Frontal cortex (tissue), 4 donors: ENCODE measurements around the gene EMILIN1. TPM values are rescaled to one million over a fixed set of nuclear protein-coding genes. Genes with fewer than 3 reads are reported as not detected.

ENCODE experiments used
- DNase-seq, 2 donors: peaks; one replicate each; pipeline ENCODE4 v3.0.0; 2012; ENCODE audit warnings: low spot score in 2 of 2
- FAIRE-seq: peaks from 2 replicates; lab custom pipeline; 2012; peaks lifted over from hg19 to GRCh38; lab: Jason Lieb, UNC
- total RNA-seq: library from RNA; depleted of rRNA; stranded (reverse); fragments of >200 nt; gene quantifications from one replicate; pipeline ENCODE4 v1.2.3, GENCODE V29; 2014
- donor health status: control.
- donor health status: control.
- donor health status: control.

EMILIN1 gene
- total RNA-seq, 1 donor from 2014 or later = 4.1 TPM

DNA sequence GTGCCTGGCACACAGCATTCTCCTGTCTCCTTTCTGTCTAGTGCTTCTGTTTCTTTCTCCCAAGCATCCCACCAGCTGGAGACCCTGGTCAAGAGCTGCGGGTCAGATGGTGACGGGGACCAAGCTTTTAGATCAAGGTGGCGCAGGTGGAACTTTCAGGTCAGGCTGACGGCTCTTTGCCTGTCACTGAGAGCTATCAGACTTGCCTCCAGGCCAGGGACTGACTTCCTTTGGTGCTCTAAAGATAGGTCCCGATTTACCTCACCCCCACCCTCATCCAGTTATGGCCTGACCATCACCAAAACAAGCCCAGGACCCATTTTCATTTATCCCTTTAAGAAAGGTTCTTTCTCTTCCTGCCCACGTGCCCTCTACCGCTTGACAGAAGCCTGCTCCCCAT lies 1.2 kb upstream of the EMILIN1 start:
- FAIRE-seq = no peak

DNA sequence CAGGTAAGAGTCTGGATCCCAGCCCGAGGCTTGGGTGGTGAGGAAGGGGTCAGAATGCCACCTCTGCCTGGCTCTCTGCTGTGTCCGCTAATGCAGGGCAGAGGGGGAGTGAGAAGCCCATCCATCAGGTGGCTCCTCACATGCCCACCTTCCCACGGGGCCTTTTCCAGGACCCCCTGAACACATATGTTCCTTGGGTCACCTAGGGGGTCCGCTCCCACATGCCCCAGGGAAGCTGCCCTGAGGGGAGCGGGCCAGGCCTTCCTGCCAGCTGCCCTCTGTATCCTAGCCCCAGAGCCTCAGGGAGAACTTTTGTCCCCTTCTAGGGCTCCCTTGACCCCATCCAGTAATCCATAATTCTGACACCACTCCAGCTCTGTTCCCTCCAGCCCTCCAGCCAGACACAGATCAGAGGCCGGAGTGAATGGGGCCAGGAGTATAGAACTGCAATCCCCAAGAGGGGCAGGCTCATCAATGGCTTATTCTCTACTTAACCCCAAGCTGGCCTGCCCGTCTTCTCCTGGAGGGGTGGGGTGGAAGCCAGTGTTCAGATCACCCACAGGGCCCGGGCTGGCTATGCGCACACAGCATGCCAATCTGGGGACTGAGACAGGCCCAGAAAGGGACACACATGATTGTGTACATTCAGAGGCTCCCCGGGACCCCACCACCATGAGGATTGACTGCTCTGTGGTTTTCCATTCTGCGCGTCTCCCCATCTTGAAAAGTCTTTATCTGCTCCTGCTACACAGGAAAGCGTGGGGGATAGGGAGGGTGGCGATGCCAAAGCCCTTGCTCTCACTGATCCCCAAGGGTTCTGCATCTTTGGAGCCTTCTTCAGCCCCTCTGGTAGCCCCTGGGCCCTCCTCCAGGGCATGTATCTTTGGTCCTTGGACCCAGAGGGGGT lies 1.1 kb downstream of the EMILIN1 start:
- no peak for FAIRE-seq
- DNase-seq = no peak

More for the DNA sequence above, 1.2 kb upstream of the EMILIN1 start:
- DNase-seq = no peak

GRCh38 chr2:27080140-27080469 lies 1.7 kb downstream of the EMILIN1 start:
- FAIRE-seq (no peak), DNase-seq (no peak)

DNA sequence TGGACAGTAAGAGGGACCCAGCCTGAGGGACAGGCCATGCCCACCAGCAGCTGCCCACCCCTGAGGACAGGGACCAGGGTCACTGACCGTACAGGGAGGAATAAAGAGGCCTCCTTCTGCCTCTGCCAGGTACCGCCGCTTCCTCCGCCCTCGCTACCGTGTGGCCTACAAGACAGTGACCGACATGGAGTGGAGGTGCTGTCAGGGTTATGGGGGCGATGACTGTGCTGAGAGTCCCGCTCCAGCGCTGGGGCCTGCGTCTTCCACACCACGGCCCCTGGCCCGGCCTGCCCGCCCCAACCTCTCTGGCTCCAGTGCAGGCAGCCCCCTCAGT lies 2.2 kb downstream of the EMILIN1 start:
- DNase-seq (no peak), FAIRE-seq (no peak)

DNA sequence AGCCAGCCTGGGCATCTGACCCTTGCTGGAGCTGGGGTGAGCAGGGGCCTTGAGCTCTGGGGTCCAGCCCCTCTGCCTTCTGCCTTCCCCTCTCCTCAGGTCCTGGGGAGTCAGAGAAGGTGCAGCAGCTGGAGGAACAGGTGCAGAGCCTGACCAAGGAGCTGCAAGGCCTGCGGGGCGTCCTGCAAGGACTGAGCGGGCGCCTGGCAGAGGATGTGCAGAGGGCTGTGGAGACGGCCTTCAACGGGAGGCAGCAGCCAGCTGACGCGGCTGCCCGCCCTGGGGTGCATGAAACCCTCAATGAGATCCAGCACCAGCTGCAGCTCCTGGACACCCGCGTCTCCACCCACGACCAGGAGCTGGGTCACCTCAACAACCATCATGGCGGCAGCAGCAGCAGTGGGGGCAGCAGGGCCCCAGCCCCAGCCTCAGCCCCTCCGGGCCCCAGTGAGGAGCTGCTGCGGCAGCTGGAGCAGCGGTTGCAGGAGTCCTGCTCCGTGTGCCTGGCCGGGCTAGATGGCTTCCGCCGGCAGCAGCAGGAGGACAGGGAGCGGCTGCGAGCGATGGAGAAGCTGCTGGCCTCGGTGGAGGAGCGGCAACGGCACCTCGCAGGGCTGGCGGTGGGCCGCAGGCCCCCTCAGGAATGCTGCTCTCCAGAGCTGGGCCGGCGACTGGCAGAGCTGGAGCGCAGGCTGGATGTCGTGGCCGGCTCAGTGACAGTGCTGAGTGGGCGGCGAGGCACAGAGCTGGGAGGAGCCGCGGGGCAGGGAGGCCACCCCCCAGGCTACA lies 3.8 kb downstream of the EMILIN1 start:
- FAIRE-seq (no peak), DNase-seq (no peak)

DNA sequence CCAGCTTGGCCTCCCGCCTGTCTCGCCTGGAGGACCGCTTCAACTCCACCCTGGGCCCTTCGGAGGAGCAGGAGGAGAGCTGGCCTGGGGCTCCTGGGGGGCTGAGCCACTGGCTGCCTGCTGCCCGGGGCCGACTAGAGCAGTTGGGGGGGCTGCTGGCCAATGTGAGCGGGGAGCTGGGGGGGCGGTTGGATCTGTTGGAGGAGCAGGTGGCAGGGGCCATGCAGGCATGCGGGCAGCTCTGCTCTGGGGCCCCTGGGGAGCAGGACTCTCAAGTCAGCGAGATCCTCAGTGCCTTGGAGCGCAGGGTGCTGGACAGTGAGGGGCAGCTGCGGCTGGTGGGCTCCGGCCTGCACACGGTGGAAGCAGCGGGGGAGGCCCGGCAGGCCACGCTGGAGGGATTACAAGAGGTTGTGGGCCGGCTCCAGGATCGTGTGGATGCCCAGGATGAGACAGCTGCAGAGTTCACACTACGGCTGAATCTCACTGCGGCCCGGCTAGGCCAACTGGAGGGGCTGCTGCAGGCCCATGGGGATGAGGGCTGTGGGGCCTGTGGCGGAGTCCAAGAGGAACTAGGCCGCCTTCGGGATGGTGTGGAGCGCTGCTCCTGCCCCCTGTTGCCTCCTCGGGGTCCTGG lies 4.5 kb downstream of the EMILIN1 start:
- FAIRE-seq = no peak
- DNase-seq = no peak

DNA sequence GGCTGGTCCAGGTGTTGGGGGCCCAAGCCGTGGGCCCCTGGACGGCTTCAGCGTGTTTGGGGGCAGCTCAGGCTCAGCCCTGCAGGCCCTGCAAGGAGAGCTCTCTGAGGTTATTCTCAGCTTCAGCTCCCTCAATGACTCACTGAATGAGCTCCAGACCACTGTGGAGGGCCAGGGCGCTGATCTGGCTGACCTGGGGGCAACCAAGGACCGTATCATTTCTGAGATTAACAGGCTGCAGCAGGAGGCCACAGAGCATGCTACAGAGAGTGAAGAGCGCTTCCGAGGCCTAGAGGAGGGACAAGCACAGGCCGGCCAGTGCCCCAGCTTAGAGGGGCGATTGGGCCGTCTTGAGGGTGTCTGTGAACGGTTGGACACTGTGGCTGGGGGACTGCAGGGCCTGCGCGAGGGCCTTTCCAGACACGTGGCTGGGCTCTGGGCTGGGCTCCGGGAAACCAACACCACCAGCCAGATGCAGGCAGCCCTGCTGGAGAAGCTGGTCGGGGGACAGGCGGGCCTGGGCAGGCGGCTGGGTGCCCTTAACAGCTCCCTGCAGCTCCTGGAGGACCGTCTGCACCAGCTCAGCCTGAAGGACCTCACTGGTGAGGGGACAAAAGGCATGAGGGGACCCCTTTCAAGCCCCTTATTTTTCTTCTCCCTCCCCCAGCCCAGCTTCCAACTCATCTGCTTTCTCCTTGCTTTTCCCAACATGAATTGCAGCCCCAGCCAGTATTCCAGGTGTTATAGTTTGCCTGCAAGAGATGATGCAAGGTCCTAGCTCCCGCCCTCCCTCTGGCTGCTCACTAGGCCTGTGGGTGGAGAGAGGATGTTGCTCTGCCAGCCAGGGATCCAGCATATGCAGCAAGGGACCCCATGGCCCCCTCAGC lies 5.2 kb downstream of the EMILIN1 start:
- DNase-seq (no peak), FAIRE-seq (no peak)

DNA sequence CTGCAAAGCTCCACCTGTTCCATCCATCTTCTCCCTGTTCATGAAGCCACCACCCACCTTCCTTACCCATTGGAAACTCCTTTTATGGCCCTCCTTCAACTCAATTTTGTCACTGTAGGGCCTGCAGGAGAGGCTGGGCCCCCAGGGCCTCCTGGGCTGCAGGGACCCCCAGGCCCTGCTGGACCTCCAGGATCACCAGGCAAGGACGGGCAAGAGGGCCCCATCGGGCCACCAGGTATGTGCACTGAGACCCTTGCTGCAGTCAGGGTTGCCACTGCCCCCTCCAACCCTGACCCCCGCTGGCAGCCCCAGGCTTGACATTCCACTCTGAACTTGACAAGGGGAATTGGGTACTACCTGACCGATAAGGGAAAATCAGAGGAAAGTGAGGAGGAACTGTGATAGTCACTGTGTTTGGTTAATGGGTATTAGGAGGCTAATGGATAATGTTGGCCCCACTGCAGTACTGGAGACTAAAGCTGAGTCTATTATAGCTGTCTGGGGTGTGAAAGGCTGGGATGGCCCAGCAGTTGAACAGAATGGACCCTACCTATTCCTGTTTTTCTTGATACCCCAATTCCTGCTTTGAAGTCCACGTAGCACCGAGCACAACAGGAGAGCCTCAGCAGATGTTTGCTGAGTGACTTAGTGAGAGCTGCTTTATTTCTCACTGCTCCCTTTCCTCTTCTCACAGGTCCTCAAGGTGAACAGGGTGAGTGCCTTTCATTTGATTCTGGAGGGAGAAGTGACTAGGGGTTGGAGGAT lies 6.1 kb downstream of the EMILIN1 start:
- FAIRE-seq (no peak), DNase-seq (no peak)

- no peak for FAIRE-seq
- no peak for DNase-seq
These were observed 6.8 kb downstream of the EMILIN1 start for GRCh38 chr2:27085062-27085672.

DNA sequence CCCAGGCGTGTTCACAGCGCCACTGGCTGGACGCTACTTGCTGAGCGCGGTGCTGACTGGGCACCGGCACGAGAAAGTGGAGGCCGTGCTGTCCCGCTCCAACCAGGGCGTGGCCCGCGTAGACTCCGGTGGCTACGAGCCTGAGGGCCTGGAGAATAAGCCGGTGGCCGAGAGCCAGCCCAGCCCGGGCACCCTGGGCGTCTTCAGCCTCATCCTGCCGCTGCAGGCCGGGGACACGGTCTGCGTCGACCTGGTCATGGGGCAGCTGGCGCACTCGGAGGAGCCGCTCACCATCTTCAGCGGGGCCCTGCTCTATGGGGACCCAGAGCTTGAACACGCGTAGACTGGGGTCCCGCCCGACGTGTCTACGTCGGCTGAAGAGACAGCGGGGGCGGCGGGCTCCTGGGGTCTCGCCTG lies 7.3 kb downstream of the EMILIN1 start:
- FAIRE-seq (no peak), DNase-seq (peak; percentile 79 to 83)

DNA sequence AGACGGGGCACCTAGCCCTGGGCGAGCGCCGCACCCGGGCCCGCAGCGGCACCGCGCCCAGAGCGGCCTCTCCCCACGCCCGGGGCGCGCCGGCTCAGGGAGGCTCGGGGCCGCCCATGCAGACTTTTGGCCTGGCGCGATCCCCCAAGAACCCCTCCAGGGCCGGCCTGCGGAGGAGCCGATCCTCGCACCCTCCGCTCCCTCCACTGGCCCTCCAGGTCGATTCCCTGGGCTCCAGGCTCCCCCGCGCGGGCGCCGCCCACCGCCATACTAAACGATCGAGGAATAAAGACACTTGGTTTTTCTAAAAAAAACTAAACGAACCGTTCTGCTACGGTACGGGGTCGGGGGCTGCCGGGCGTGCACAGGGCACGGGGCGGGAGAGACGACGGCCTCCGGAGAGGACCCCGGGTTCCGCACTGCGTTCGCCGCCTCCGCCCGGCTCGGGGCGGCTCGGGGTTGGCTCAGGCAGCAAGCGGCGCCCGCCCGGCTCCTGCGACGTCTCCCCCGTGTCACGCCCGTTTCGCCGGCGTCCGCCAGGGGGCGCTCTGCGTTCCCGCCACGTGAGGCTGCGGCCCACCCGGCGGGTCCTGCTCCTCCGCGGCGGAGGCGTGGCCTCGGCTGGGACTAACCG lies 7.8 kb downstream of the EMILIN1 start:
- FAIRE-seq = no peak
- DNase-seq = peak; percentile 99

- DNase-seq = peak; percentile 59 to 68
- FAIRE-seq = no peak
These were observed 8.5 kb downstream of the EMILIN1 start, which contains the start of gene KHK for GRCh38 chr2:27086724-27087593. Gene KHK (plus strand): TSS chr2:27086772. CDS start chr2:27087260, 488 bp downstream.

GRCh38 chr2:27087823-27088410 lies 9.5 kb downstream of the EMILIN1 start:
- no peak for DNase-seq
- FAIRE-seq = no peak

- DNase-seq = no peak
- FAIRE-seq = no peak
These were observed 10.2 kb downstream of the EMILIN1 start for GRCh38 chr2:27088634-27089033.

DNA sequence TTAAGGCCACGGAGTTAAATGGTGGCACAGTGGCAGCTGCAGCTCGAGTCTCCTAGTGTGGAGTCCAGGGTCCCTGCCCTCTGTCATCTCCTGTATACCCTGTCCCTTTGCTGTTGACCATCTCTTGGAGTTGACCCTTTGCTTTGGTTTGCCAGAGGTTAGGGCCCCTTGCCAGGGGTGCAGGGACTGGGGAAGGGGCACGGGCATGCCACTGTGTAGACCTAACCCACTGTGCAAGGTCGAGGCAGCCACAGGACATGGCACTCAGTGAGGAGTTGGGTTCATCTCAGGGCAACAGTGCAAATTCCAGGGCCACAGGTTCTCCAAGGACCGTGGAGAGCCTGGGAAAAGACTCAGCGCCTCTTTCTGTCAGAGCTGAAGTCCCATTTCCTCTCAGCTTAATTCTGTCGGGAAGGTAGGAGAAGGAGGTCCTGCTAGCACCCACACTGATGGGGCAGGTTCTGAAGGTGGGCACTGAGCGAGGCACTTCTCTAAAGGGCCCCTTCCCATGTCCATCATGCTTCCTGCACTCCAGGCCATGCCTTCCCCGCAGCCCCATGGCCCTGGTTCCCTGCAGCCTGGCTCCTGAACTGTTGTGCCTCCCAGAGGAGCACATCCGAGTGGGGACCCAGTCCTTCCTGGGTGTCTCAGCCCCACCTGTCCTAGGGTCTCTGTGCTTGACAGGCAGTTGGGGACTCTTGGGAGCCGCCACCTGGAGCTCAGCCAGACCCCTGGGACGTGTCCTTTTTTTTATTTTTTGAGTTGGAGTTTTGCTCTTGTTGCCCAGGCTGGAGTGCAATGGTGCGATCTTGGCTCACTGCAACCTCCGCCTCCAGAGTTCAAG lies 10.9 kb downstream of the EMILIN1 start:
- no peak for FAIRE-seq

More for the DNA sequence above, 10.9 kb downstream of the EMILIN1 start:
- no peak for DNase-seq
